ENCODE data around the gene PDIA2.
"Not testable (repeated sequence)": the region's sequence is repeated elsewhere in the genome, so short reads cannot be mapped to it uniquely, and the experiment has no call there.

PDIA2 gene

GRCh38 chr16:264440-264951 lies 18.5 kb upstream of the PDIA2 start:
- DNase-seq = no peak

DNA sequence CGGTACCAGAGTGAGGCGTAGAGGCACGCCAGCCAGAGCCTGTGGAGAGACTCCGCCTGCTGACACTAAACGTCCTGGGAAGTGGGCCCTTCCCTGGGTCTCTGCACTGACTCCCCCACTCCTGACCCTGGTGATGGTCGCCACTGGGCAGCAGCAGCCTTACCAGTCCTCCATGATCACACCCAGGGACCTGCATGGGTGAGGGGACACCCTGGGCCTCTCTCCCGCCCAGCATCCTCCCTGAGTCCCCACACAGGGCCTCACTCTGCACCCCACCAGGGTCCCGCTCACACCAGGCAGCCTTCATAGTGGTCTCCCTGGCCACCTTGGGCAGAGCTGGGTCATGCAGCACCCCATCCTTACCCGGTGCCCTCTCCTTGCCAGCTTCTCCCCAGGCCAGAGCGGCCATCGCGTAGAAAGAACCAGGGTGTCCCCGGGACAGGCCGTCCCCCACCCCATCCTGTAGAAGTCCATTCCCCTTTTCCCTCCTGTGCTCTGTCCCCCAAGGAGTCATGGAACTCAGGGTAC lies 17.9 kb upstream of the PDIA2 start:
- DNase-seq = no peak

DNA sequence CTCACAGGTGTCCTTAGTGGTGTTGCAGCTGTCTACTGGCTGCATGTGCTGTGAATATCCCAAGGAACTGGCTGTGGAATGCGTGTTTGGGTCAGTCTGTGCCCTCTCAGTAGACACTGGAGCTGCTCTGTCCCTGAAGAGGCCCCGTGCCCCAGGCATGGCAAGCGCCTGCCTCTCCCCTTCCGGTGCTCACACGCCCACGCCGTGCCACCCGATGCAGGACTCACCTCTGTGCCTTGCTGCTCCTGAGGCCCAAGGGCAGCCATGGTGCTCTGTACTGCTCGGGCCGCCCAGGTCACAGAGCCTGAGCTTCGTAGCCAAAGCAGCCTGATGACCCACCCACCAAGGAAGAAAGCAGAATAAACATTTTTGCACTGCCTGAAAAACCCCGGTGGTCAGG lies 17.3 kb upstream of the PDIA2 start:
- no peak for DNase-seq

DNA sequence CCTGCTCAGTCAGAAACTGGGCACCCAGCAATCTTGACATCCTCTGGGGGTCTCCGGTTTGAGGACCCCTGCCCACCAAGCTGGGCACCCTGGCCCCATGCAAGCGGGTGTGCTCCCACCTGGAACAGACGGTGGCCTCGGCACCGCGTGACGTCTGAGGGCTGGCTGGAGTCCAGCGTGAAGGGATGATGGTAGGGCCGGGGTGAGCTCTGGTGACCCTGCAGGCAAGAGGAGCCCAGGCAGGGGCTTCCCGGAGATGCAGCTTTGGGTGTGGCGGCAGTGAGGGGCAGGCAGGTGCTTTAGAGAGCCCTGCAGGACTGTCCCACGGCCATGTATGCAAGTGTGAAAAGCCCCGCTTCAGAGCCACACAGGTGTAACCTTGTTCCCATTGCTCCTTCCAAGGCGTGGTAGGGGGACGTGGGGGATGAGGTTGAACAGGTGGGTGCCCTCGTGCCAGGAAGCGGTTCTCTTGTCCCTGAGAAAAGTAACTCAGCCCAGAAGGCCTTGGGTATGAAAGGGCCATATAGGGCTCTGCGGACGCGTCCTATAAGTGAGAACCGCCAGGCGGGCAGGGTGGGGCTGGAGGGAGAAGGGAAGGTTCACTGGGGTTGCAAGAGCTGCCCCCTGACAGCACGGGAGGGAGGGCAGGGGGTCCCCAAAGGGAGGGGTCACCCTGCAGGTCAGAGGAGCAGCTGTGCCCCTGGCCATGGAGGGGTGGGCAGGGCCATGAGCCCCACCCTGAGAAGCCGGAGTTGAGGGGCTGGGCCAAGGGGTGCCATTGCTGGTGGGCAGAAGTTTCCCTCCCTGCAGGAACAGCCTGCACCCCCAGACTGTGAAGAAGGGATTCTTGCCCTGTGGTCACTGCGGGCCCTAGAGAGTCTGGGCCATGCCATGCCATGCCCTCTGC lies 16.5 kb upstream of the PDIA2 start:
- no peak for DNase-seq

- not testable (repeated sequence) for DNase-seq
These were observed 15.4 kb upstream of the PDIA2 start for GRCh38 chr16:267562-267961.

DNA sequence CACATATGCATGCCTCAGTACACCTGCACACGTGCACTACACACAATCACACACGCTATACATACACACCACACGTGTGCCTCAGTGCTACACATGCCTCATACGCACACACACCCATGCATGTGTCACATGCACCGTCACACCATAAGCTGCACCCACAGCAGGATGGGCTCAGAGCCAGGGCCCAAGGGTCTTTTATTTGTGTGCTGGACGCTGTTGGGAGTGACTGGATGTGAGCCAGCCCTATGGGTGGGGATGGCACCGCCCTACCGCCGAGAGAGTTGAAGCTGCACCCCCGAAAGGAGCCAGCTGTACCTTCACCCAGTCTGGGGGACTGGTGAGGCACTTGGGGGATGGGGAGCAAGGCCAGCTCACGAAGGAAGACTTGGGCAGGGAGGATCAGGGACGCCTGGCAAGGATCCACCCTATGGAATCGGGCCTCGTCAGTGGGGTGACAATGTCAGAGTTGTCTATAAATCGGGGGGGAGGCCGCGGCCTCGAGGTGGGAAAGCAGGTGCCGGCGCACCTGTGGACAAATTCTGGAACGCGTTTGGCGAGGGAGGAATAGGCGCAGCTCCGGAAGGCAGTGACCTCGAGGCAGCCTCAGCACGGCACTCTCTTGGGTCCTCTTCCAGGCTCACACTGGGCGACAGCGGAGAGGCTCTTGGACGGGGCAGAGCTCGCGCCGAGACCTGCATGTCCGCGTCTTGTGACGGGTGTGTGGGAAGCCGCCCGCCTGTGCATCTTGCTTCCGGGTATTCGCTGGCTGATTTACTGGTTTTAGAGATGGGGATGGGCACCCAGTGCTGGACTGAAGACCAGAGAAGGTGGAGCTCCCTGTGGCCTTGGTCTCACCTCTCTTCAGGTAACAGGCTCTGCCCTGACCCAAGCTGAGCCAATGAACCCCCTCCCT lies 14.6 kb upstream of the PDIA2 start:
- DNase-seq = no peak

- DNase-seq = no peak
These were observed 13.7 kb upstream of the PDIA2 start for GRCh38 chr16:269061-269796.

- DNase-seq = no peak
These were observed 12.3 kb upstream of the PDIA2 start for GRCh38 chr16:270381-271255.

GRCh38 chr16:272633-273546 lies 10.1 kb upstream of the PDIA2 start:
- no peak for DNase-seq

DNA sequence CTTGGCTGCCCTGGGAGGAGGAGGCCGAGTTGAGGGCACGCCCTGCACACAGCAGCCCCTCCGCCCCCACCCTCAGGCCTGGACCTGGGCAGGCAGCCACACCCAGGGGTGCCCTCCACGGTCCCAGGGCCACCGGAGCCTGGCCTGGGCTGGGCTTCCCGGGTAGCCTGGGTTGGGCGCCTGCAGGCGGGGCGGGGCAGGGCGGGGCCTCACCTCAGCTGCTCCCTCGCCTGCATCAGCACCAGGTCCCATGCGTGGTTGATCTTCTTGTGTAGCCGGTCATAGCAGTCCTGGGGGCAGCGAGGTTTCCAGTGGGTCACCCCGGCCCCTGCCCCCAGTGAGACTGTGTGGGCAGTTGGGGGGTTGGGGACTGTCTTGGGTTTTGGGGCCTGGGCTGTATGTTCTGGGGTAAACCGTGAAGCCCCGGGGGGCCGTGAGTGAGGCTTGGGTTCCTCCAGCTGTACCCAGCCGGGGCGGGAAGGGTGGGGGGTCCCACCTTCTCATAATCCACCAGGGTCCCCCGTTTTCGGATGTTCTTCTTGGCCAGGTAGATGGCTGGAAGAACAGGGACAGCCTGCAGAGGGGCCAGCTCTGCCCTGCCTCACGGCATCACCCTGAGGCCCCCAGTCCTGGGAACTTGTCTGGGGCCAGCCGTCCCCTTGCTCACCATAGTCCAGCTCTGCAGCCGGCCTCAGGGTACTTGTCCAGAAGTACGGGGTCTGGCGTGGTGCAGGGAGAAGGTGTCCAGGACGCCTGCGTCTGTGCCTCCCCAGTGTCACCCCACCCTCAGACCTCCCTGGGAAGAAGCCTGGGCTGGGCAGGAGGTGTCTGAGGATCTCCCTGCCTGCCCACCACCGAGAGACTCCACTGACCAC lies 9.2 kb upstream of the PDIA2 start:
- no peak for DNase-seq

DNA sequence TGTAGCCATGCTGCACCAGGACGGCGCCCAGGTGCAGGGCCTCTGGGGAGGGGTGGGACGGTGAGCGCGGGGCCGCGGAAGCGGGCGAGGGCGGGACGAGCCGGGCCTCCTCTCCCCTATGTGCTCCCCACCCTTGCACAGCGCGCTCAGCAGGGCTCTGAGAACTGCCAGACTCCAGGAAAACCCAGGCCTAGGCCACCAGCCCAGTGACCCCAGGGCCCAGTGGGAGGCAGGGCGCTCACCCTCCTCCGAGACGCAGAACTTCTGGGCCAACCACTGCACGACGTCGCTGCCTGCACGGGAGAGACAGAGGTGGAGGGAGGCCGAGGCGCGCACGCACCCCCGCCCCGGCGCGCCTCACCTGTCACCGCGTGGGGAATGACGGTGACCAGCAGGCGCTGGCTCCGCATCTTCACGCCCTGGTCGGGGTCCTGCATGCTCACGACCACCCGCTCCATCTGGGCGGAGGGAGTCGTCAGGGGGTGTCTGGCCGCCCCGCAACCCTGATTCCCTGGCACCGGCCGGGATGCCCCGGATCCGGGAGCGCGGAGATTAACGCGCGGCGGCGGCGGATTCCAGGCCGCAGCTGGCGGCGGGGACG lies 7.8 kb upstream of the PDIA2 start:
- peak; percentile 33 for DNase-seq

GRCh38 chr16:275786-276232 lies 7.2 kb upstream of the PDIA2 start, which contains the start of gene RGS11:
TSS of gene RGS11 (minus strand) at chr16:275944. CDS start at chr16:275911, 33 bp downstream.
- DNase-seq = no peak

DNA sequence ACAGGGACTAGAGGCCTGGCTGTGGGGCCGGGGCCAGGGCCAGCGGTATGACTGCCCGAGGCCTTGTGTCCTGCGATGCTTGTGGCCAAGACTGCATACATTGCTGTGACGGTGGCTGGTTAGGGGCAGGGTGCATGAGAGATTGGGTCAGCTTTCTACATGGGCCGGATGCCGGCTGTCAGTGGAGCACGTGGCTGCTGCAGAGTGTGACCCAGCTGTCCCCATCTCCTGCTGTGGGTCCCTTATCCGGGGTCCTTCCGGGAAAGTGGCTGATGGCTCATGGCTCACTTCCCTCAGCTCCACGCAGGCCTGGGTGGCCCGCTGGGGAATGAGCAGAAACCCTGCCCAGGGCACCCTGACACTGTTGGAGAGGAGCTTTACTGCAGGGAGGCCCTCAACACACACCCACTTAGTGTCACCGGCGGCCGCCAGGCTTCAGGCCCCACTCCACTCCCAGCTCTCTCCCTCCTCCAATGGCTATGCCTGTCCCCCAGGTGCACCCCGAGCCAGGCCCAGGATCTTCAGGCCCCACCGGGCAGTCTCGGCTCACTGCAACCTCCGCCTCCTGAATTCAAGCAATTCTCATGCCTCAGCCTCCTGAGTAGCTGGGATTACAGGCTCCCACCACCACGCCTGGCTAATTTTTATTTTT lies 6.4 kb upstream of the PDIA2 start:
- no peak for DNase-seq

GRCh38 chr16:278863-279366 lies 4.0 kb upstream of the PDIA2 start:
- DNase-seq = peak; percentile 43

- DNase-seq = no peak
These were observed 3.4 kb upstream of the PDIA2 start for GRCh38 chr16:279531-279930.

DNA sequence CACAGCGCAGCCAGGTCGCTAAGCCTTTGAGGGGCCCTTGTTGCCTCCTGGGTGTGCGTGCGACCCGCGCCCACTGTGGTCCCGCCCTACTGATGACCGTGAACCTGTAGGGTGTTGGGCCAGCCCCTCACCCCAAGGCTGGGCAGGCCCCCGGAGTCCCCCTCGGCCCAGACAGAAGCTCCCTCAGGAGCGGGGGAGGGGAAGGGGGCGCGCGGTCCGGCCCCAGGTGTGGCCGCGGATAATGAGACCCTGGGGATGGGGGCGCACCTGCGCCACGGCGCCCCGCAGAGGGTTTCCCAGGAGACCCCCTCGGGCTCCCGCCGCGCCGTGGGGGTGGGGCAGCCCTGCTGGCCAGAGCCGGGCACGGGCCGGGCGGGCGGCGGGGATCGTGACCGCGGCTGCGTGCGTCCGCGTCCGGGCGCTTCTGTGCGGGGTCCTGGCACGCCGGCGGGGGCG lies 2.9 kb upstream of the PDIA2 start:
- no peak for DNase-seq

- no peak for DNase-seq
These were observed 2.4 kb upstream of the PDIA2 start, which contains the start of gene ARHGDIG for GRCh38 chr16:280552-280951. TSS of gene ARHGDIG (plus strand) at chr16:280591. CDS start at chr16:280681, 90 bp downstream.
